Ishikawa (cell line): ENCODE measurements around the gene APC2.

Experiments
- CEBPB ChIP-seq: IDR thresholded peaks from 2 replicates; pipeline ENCODE4 v1.6.1; 2012
- FOXM1 ChIP-seq: IDR thresholded peaks from 2 replicates; pipeline ENCODE4 v1.6.1; 2012; ENCODE audit warnings: low read depth, borderline replicate concordance

DNA sequence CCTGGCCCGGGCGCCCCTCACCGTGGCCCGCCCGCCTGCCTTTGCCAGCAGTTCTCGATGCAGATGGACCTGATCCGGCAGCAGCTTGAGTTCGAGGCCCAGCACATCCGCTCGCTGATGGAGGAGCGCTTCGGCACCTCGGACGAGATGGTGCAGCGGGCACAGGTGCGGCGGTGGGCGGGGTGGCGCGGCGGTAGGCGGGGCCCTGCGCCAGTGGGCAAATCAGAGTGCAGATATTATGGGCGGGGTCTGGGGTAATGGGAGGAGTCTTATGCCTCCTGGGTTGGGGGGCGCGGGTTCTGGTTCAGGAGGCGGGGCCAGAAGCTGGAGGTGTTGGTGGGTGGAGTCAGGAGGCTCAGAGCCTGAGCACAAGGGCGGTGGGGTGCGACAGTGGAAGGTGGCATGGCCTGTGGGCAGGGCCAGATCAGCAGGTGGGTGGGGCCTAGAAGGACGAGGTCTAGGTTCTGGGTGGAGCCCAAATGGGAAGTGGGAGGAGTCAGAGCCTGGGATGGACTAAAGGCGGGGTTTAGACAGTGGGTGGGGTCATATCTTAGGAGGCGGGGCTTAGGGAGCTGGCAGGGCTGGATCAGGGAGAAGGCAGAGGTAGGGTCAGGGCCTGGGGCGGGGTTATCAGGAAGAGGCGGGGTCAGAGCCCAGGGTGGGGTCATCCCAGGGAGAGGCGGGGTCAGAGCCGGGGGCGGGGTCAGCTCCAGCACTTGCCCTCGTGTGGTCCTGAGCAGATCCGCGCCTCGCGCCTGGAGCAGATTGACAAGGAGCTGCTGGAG, 5.6 kb downstream of the APC2 start:
- TF ChIP-seq FOXM1 (no peak), CEBPB (no peak)
